ENCODE results near the gene MTERF4.

MTERF4 gene

GRCh38 chr2:241088376-241088775 is 13.7 kb downstream of the MTERF4 start:
- Histone ChIP-seq H3K4me1 (ENCODE audit: low read depth, poor library complexity, severe bottlenecking) (no peaks in the 10 kb centered on the region), H3K27me3 (ENCODE audit: insufficient read depth, low read depth) (no peaks in the 10 kb centered on the region), H3K27ac (no peak overlapping the region), H3K4me3 (IDR thresholded peaks at IDR 0.05; ENCODE audit: insufficient read depth, low read depth, low read length) (no peak overlapping the region), H3K4me2 (no peak overlapping the region), H2AFZ (ENCODE audit: low read depth) (no peak overlapping the region), H3K36me3 (ENCODE audit: insufficient read depth) (no peaks in the 10 kb centered on the region), H3K9ac (no peak overlapping the region), H4K20me1 (ENCODE audit: insufficient read depth) (no peaks in the 10 kb centered on the region), H3K79me2 (ENCODE audit: insufficient read depth, low read depth) (no peaks in the 10 kb centered on the region)
- TF ChIP-seq CTCF (conservative IDR thresholded peaks at IDR 0.05; ENCODE audit: low read depth, low read length), result no peak

- no peak overlapping the region for H3K4me2 ChIP-seq
- H2AFZ ChIP-seq (ENCODE audit: low read depth), result no peak overlapping the region
- TF ChIP-seq CTCF (conservative IDR thresholded peaks at IDR 0.05; ENCODE audit: low read depth, low read length), result no peak
- H3K36me3 ChIP-seq (ENCODE audit: insufficient read depth), result no peaks in the 10 kb centered on the region
- no peak overlapping the region for H3K9ac ChIP-seq
- H3K79me2 ChIP-seq (ENCODE audit: insufficient read depth, low read depth), result no peaks in the 10 kb centered on the region
- no peak overlapping the region for H3K4me3 ChIP-seq (IDR thresholded peaks at IDR 0.05; ENCODE audit: insufficient read depth, low read depth, low read length)
- no peaks in the 10 kb centered on the region for H4K20me1 ChIP-seq (ENCODE audit: insufficient read depth)
- no peaks in the 10 kb centered on the region for H3K27me3 ChIP-seq (ENCODE audit: insufficient read depth, low read depth)
- H3K4me1 ChIP-seq (ENCODE audit: low read depth, poor library complexity, severe bottlenecking), result no peaks in the 10 kb centered on the region
- no peak overlapping the region for H3K27ac ChIP-seq
Observed at GRCh38 chr2:241087420-241088268, 14.4 kb downstream of the MTERF4 start.

GRCh38 chr2:241084856-241085444 is 17.1 kb downstream of the MTERF4 start:
- Histone ChIP-seq H3K36me3 (ENCODE audit: insufficient read depth) (no peaks in the 10 kb centered on the region), H3K4me2 (no peak overlapping the region), H3K4me3 (IDR thresholded peaks at IDR 0.05; ENCODE audit: insufficient read depth, low read depth, low read length) (no peak overlapping the region), H3K27ac (no peak overlapping the region), H4K20me1 (ENCODE audit: insufficient read depth) (no peaks in the 10 kb centered on the region), H3K4me1 (ENCODE audit: low read depth, poor library complexity, severe bottlenecking) (no peaks in the 10 kb centered on the region), H3K27me3 (ENCODE audit: insufficient read depth, low read depth) (no peaks in the 10 kb centered on the region), H2AFZ (ENCODE audit: low read depth) (no peak overlapping the region), H3K79me2 (ENCODE audit: insufficient read depth, low read depth) (no peaks in the 10 kb centered on the region), H3K9ac (no peak overlapping the region)
- TF ChIP-seq CTCF (conservative IDR thresholded peaks at IDR 0.05; ENCODE audit: low read depth, low read length), result no peak

- H3K4me1 ChIP-seq (ENCODE audit: low read depth, poor library complexity, severe bottlenecking), result no peaks in the 10 kb centered on the region
- no peak overlapping the region for H3K4me2 ChIP-seq
Observed at GRCh38 chr2:241083091-241083415, 19.0 kb downstream of the MTERF4 start.

More at GRCh38 chr2:241083091-241083415, 19.0 kb downstream of the MTERF4 start:
- H3K4me3 ChIP-seq (IDR thresholded peaks at IDR 0.05; ENCODE audit: insufficient read depth, low read depth, low read length), result no peak overlapping the region
- H3K9ac ChIP-seq, result no peak overlapping the region
- H3K36me3 ChIP-seq (ENCODE audit: insufficient read depth), result no peaks in the 10 kb centered on the region
- H3K79me2 ChIP-seq (ENCODE audit: insufficient read depth, low read depth), result no peaks in the 10 kb centered on the region
- H3K27ac ChIP-seq, result no peak overlapping the region
- H2AFZ ChIP-seq (ENCODE audit: low read depth), result no peak overlapping the region
- H4K20me1 ChIP-seq (ENCODE audit: insufficient read depth), result no peaks in the 10 kb centered on the region
- no peaks in the 10 kb centered on the region for H3K27me3 ChIP-seq (ENCODE audit: insufficient read depth, low read depth)
- no peak for TF ChIP-seq CTCF (conservative IDR thresholded peaks at IDR 0.05; ENCODE audit: low read depth, low read length)

All from KMS-11 (cell line).